Body of pancreas (tissue), 4 donors: ENCODE measurements around the gene SMIM35. TPM values are rescaled to one million over a fixed set of nuclear protein-coding genes. Genes with fewer than 3 reads are reported as not detected.

Source experiments
- ATAC-seq: fragments of 150-250 bp; one replicate; pipeline ENCODE4 v1.9.1; 2016
- DNase-seq, 4 donors: peaks; one replicate each; pipeline ENCODE4 v3.0.0-alpha.2; 2019
- H3K27ac ChIP-seq, 4 donors: fragments of 200-600 bp; sonication (generic); 1 replicate in 3 of 4; 2 replicates in 1 of 4; pipeline versions ENCODE4 v1.5.1 to v1.6.1; 2016 to 2019; ENCODE audit warnings: mild to moderate bottlenecking in 1 of 4, mixed read lengths in 1 of 4, moderate library complexity in 1 of 4
- H3K27me3 ChIP-seq, 2 donors: fragments of 200-600 bp; sonication (generic); one replicate each; pipeline ENCODE4 v1.6.0; 2016; ENCODE audit warnings: mild to moderate bottlenecking in 1 of 2
- H3K36me3 ChIP-seq, 2 donors: fragments of 200-600 bp; sonication (generic); replicated peaks in 1 of 2; 2 replicates each; pipeline ENCODE4 v1.5.1; 2016; ENCODE audit warnings: low read depth in 2 of 2; ENCODE audit not compliant: insufficient read depth in 1 of 2
- H3K4me1 ChIP-seq: fragments of 200-600 bp; sonication (generic); one replicate; pipeline ENCODE4 v1.6.0; 2016
- H3K4me3 ChIP-seq, 2 donors: fragments of 200-600 bp; sonication (generic); 1 replicate in 1 of 2; 2 replicates in 1 of 2; pipeline ENCODE4 v1.5.1; 2016 to 2019
- H3K9me3 ChIP-seq, 3 donors: fragments of 200-600 bp; sonication (generic); 1 replicate in 2 of 3; 2 replicates in 1 of 3; pipeline ENCODE4 v1.5.1; 2016
- POLR2A ChIP-seq, 3 donors: fragments of 450-650 bp; IDR thresholded peaks; one replicate each; pipeline ENCODE4 v1.6.1; 2016; ENCODE audit warnings: antibody characterized with exemption in 3 of 3, mild to moderate bottlenecking in 2 of 3
- WGBS, 2 donors: methylation state at CpG; one replicate each; pipeline ENCODE4 v1.1.5; 2017; 5-methylcytosine and 5-hydroxymethylcytosine counted together
- intact Hi-C: fragments of 100-400 bp; cut with DNase I; formaldehyde crosslinking; loops from one replicate; pipeline ENCODE4 v1.15.1; 2023
- total RNA-seq, 2 donors: library from RNA; depleted of rRNA; stranded (reverse); fragments of >200 nt; gene quantifications; one replicate each; pipeline ENCODE4 v1.1.0, GENCODE V29; 2016
- TF ChIP-seq, protein P1 (sequence below), 7 experiments: fragments of 450-650 bp in 4 of 7; fragments of 200-600 bp in 3 of 7; sonication (generic) in 3 of 7; IDR thresholded peaks; one replicate each; pipeline ENCODE4 v1.5.1; 2016 to 2019; ENCODE audit warnings: antibody characterized with exemption in 7 of 7

The SMIM35 gene
- total RNA-seq, 2 donors from 2014 or later: not detected

DNA sequence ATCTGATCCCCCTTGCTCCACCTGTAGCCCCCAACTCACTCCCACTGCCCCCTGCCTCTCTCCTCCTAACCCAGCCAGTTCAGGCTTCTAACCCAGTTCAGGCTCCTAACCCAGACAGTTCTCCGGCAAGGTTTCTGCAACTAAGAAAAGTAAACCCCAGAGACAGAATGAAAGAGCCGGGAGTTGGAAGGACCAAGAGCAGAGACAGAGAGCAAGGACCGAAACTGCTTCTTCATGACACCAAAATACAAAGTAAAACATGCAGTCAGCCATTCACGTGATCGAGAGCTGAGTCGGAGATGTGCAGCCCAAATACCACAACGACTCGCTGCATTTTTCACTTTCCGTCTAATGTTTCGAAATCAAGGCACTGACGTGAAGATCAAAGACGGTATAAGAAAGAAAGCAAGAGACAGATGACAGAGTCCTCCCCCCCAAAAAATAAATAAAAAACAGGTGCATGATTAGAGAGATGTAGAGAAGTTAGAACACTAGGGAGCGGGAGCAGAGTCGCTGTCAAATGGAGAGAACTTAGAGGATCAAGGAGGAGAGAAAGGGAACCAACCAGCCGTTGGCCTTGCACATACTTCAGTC is 99.7 kb downstream of the SMIM35 start:
- WGBS, 2 donors: 53 to 70% methylated on average over 15 of the region's 15 CpGs
- Histone ChIP-seq H3K9me3 (no peaks in the 10 kb centered on the region), H3K27me3 (no peaks in the 10 kb centered on the region), H3K4me1 (peaks cover 11% of the 10 kb centered on the region), H3K4me3 (peak overlapping the region in 1 of 2 donors; percentile 1), H3K27ac (peak overlapping the region in 2 of 4 donors; percentile 33 to 61), H3K36me3 (no peaks in the 10 kb centered on the region)
- DNase-seq (no peak), ATAC-seq (no peak)
- TF ChIP-seq, protein P1, sequence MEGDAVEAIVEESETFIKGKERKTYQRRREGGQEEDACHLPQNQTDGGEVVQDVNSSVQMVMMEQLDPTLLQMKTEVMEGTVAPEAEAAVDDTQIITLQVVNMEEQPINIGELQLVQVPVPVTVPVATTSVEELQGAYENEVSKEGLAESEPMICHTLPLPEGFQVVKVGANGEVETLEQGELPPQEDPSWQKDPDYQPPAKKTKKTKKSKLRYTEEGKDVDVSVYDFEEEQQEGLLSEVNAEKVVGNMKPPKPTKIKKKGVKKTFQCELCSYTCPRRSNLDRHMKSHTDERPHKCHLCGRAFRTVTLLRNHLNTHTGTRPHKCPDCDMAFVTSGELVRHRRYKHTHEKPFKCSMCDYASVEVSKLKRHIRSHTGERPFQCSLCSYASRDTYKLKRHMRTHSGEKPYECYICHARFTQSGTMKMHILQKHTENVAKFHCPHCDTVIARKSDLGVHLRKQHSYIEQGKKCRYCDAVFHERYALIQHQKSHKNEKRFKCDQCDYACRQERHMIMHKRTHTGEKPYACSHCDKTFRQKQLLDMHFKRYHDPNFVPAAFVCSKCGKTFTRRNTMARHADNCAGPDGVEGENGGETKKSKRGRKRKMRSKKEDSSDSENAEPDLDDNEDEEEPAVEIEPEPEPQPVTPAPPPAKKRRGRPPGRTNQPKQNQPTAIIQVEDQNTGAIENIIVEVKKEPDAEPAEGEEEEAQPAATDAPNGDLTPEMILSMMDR (IDR thresholded peaks at IDR 0.05): no peak
- TF ChIP-seq POLR2A (IDR thresholded peaks at IDR 0.05): no peak
- intact Hi-C loops: no loop called here

DNA sequence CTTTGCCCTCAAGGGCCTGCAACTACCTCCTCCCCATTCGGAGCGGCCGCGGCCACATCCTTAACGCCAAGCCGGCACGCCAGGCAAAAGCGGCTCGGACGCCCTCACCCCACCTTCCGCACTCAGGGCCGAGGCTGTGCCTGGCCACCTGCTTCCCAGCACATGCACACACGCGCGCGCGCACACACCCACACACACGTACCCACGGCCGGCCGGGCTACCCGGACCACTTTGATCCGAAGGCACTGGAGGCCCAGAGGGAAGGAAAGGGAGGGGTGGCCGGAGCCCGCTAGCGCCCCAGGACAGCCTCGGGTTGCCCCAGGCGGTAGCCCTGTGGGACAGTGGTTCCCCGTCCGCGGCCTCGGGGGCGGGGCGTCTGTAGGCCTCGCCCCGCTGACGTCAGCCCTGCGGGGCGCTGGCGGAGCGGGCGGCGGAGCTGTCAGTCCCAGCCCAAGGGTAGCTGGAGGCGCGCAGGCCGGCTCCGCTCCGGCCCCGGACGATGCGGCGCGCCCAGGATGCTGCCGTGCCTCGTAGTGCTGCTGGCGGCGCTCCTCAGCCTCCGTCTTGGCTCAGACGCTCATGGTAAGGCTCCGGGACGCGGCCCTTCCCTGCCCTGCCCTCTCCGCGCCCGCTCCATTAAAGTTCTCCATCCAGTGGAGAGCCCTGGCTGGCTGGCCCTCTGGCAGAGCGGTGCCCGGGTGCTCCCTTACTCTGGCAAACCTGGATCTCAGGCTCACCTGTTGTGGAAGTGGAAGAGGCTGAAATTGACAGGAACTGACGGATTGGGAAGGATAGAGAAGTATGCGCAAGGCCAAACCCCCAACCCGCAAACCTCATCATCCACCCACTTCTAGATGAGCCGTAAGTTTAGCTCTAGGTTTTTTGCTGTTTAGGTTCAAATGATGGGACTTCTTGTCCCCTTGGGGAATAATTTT is 100.5 kb downstream of the SMIM35 start, which contains the start of gene IL10RA:
Gene IL10RA, plus strand, starts transcription at position 442 of the 935 bp plus-strand sequence. Its CDS starts 74 bp downstream, at position 516.
- DNase-seq (peak; percentile 72 to 84 (median 80)), ATAC-seq (peak; percentile 94)
- 3 to 17% methylated on average over 15 to 63 of the region's 71 CpGs for WGBS, 2 donors
- peak within 1 kb of the TSS in 3 of 4 donors; percentile 33 to 61 (median 45) for H3K27ac ChIP-seq
- H3K4me3 ChIP-seq: peak within 1 kb of the TSS; percentile 1 to 12
- H3K27me3 ChIP-seq: no peaks in the 10 kb centered on the region
- intact Hi-C loops: no loop called here
- peaks cover 11% of the 10 kb centered on the region for H3K4me1 ChIP-seq
- H3K9me3 ChIP-seq: no peaks in the 10 kb centered on the region
- no peaks in the 10 kb centered on the region for H3K36me3 ChIP-seq
- TF ChIP-seq, protein P1 (IDR thresholded peaks at IDR 0.05): no peak
- peak; percentile 13 to 75 (median 45) for TF ChIP-seq POLR2A (IDR thresholded peaks at IDR 0.05)

DNA sequence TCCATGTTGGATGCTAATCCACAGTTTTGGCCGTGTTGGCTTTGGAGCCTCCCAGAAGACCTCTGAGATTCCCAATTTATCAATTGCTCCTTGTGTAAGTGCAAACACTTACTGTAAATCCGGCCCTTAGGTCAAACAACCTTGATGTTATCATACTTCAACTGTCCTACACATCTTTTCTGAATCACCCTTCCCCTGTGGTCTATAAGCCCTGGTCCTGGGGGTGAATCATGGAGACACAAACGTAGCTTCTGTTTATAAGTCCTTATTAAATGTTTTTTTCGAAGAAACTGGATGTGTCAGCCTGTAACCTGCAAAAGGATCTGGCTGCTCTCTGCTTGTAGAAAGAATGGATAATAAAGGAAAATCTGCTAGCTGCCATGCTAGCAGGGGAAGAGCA is 102.3 kb downstream of the SMIM35 start:
- Histone ChIP-seq H3K4me1 (peaks cover 11% of the 10 kb centered on the region), H3K4me3 (no peak overlapping the region), H3K36me3 (no peaks in the 10 kb centered on the region), H3K9me3 (no peaks in the 10 kb centered on the region), H3K27me3 (no peaks in the 10 kb centered on the region), H3K27ac (no peak overlapping the region)
- intact Hi-C loops: no loop called here
- 57 to 77% methylated on average over 4 of the region's 4 CpGs for WGBS, 2 donors
- no peak for DNase-seq
- ATAC-seq: no peak
- TF ChIP-seq, protein P1 (IDR thresholded peaks at IDR 0.05): no peak
- no peak for TF ChIP-seq POLR2A (IDR thresholded peaks at IDR 0.05)

DNA sequence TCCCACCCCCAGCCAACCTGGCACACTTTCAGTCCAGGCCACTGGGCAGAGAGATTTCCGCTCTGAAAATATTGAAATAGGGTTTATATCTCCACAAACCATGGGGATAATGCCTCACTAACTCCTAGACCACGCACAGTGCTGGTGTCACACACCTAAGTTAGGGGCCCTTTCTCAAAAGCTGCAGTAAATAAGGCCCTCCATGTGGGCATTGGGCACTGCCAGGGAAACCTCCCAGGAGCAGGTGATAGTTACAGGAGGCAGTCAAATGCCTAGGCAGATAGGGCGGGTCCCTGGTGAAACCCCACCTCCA is 103.6 kb downstream of the SMIM35 start:
- DNase-seq: no peak
- intact Hi-C loops: no loop called here
- Histone ChIP-seq H3K9me3 (no peaks in the 10 kb centered on the region), H3K4me3 (no peak overlapping the region), H3K27ac (no peak overlapping the region), H3K4me1 (peaks cover 11% of the 10 kb centered on the region), H3K36me3 (no peaks in the 10 kb centered on the region), H3K27me3 (no peaks in the 10 kb centered on the region)
- ATAC-seq: no peak
- TF ChIP-seq, protein P1 (IDR thresholded peaks at IDR 0.05): no peak
- no peak for TF ChIP-seq POLR2A (IDR thresholded peaks at IDR 0.05)
- WGBS, 2 donors: 87 to 89% methylated on average over 3 of the region's 3 CpGs
